GM12873 (cell line): ENCODE measurements around the gene GBF1.

Source experiments
- TF ChIP-seq, protein P1 (sequence below): IDR thresholded peaks from 2 replicates; pipeline ENCODE4 v1.5.1; 2012; ENCODE audit warnings: low read depth, mild to moderate bottlenecking, moderate library complexity, low read length, control low read depth; ENCODE audit not compliant: insufficient read depth; ENCODE audit errors: missing control alignments

GBF1 gene

DNA sequence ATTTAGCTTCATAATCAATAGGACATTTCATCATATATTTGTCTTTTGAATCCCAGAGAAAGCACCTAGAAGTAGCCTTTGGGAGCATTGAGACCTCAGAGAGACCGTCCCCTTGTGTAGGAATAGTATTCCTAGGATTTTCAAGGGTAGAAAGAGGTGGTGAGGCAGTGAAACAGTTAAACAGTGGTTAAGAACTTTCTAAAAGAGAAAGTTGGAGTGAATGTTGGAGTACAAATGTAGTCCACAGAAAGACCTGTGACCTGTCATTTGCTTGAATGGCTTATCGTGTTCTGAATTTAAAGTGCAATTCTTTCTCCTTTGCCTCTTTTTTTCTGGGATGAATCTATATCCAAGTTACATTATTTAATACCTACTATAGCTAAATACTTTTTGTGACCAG lies 30.0 kb downstream of the GBF1 start:
- TF ChIP-seq, protein P1, sequence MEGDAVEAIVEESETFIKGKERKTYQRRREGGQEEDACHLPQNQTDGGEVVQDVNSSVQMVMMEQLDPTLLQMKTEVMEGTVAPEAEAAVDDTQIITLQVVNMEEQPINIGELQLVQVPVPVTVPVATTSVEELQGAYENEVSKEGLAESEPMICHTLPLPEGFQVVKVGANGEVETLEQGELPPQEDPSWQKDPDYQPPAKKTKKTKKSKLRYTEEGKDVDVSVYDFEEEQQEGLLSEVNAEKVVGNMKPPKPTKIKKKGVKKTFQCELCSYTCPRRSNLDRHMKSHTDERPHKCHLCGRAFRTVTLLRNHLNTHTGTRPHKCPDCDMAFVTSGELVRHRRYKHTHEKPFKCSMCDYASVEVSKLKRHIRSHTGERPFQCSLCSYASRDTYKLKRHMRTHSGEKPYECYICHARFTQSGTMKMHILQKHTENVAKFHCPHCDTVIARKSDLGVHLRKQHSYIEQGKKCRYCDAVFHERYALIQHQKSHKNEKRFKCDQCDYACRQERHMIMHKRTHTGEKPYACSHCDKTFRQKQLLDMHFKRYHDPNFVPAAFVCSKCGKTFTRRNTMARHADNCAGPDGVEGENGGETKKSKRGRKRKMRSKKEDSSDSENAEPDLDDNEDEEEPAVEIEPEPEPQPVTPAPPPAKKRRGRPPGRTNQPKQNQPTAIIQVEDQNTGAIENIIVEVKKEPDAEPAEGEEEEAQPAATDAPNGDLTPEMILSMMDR = no peak

DNA sequence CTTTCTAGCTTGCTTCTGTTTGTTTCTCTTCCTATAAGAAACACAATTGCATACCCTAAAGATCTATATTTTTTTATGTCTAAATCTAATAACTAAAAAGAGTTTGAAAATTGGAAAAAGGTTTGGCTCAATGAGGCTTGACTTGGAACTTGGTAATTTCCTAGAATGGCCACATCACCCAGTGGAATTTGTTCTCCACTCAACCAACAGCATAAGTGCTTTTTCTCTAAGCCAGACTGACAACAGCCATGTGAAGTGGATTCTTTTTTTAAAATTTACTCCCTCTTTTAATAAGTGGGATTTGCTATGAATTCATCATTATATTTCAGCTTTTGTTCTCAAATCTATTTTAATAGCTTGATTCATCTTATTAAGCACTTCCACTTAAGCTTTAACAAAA lies 33.8 kb downstream of the GBF1 start:
- TF ChIP-seq, protein P1 = no peak

DNA sequence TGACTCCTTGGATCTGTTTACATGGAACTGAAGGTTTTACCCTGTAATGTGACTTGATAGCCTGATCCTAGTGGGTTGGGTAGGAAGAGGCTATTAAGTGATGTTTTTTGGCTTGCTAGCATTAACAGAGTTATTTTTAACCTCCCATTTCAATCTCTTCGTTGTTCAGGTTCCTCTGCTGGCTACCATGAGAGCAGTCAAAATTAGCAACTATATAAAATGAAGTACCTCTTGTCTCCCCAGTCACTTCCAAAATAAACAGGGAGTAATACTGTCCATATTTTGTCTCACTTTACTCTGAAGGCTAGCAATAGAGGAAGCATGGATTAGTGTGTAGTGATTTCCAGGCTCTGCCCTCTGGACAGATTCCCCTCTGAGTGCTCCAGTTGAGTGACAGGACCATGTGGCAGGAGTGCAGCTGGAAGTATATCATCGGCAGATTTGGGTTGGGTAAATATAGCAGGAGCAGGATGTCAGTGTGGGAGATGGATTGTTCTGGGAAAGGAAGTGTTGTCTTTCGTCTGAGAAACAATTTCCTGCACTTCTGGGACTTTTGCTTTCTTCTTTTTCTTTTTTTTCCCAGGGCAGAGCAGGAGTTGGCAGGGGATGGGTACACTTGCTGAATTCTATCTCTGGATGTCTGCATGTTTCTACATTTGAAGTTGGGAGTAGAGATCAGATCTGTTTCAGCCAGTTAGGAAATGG lies 35.2 kb downstream of the GBF1 start:
- TF ChIP-seq, protein P1 = no peak

DNA sequence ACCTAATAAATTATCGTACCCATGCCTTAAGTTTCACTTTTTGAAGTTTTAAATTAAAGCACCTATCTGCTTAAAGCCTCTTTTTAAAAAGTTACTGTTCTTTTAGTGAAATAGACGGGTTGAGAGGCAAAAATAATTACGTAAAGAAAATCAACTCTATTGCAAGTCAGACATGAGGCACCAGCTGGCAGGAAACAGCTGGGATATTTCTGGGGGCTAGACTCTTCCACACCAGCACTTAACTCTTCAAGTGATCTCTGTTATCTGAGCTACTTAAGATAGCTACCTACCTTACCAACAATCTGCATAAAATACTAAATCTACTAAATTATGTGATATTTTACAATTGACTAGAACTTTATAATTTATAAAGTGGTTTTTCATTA lies 35.8 kb downstream of the GBF1 start:
- TF ChIP-seq, protein P1 = no peak

DNA sequence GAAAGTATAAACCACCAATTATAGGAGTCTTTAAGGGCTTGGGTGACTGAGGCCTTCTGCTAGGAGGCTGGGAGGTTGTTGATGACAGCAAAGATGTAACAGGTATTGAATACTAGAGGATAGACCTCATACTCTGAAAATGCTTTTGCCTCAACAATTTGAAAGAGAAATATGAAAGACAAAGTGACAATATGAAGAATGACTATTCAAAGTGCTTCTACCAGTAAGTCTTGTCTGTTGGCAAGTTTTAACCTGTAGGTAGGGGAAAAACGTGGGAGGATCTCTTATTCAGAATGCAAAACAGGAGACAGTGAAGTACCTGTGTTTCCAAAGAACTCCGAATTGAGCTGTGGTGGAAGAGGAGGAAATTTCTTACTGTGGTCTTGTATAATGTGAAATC lies 38.2 kb downstream of the GBF1 start:
- TF ChIP-seq, protein P1 = no peak

DNA sequence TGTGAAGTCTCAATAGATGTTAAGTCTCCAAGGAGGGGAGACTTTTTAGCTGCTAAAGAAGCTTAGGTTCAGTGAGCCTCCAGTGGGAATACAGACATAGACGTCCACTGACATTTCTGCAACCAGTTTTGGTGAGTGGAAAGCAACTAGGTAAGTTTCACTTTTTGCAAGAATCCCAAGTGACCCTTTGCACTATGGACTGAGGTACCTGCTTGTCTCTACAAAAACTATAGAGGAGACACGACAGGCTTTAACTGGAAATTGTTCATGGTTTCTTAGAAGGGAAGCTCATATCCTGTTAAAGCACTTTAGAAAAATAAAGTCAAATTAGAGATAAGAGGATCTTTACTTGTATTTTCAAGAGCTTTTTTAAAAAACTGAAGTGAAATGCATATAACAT lies 38.6 kb downstream of the GBF1 start:
- TF ChIP-seq, protein P1 = no peak

DNA sequence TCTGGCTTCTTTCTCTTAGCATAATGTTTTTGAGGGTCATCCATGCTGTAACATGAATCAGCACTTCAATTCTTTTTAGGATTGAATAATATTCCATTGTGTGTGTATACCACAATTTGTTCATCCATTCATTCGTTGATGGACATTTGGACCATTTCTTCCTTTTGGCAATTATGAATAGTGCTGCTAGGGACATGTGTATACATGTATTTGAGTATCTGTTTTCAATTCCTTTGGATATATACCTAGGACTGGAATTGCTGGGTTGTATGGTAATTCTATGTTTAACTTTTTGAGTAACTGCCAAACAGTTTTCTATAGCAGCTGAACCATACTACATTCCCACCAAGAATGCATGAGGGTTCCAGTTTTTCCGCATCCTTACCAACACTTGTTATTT lies 39.2 kb downstream of the GBF1 start:
- TF ChIP-seq, protein P1 = no peak
